ENCODE measurements around the gene TSPEAR.

The TSPEAR gene

GRCh38 chr21:44658913-44659595, 52.3 kb downstream of the TSPEAR start:
- H3K9ac ChIP-seq (ENCODE audit: low read length), result no peak overlapping the region
- no peaks in the 10 kb centered on the region for H4K20me1 ChIP-seq (ENCODE audit: low read depth, low read length)
- no peak overlapping the region for H3K4me3 ChIP-seq (ENCODE audit: insufficient read depth, low read length, poor library complexity, severe bottlenecking)
- H3K9me2 ChIP-seq (replicated peaks; ENCODE audit: insufficient read depth, low read length), result no peaks in the 10 kb centered on the region
- H3K4me2 ChIP-seq (ENCODE audit: low read depth, low read length, poor library complexity, severe bottlenecking), result no peak overlapping the region
- H3K27ac ChIP-seq (ENCODE audit: low read depth, low read length), result no peak overlapping the region
- no peak for TF ChIP-seq CTCF (IDR thresholded peaks at IDR 0.05; ENCODE audit: insufficient read depth, low read length, poor library complexity, severe bottlenecking)
- TF ChIP-seq EZH2phosphoT487 (conservative IDR thresholded peaks at IDR 0.05; ENCODE audit: low read length), result no peak
- H2AFZ ChIP-seq (ENCODE audit: low read depth, low read length, severe bottlenecking), result no peak overlapping the region
- H3K36me3 ChIP-seq (ENCODE audit: low read length), result no peaks in the 10 kb centered on the region
- no peaks in the 10 kb centered on the region for H3K27me3 ChIP-seq (ENCODE audit: low read length)
- no peaks in the 10 kb centered on the region for H3K79me2 ChIP-seq (ENCODE audit: insufficient read depth, low read length)
- no peaks in the 10 kb centered on the region for H3K9me3 ChIP-seq (ENCODE audit: insufficient read depth, low read length)
- no peaks in the 10 kb centered on the region for H3F3A ChIP-seq (ENCODE audit: insufficient read depth)

GRCh38 chr21:44658541-44658910, 52.8 kb downstream of the TSPEAR start:
- no peaks in the 10 kb centered on the region for H3F3A ChIP-seq (ENCODE audit: insufficient read depth)
- no peaks in the 10 kb centered on the region for H3K36me3 ChIP-seq (ENCODE audit: low read length)
- no peaks in the 10 kb centered on the region for H3K9me2 ChIP-seq (replicated peaks; ENCODE audit: insufficient read depth, low read length)
- no peaks in the 10 kb centered on the region for H3K79me2 ChIP-seq (ENCODE audit: insufficient read depth, low read length)
- H3K4me2 ChIP-seq (ENCODE audit: low read depth, low read length, poor library complexity, severe bottlenecking), result no peak overlapping the region
- no peak overlapping the region for H3K9ac ChIP-seq (ENCODE audit: low read length)
- no peak overlapping the region for H3K27ac ChIP-seq (ENCODE audit: low read depth, low read length)
- no peak for TF ChIP-seq CTCF (IDR thresholded peaks at IDR 0.05; ENCODE audit: insufficient read depth, low read length, poor library complexity, severe bottlenecking)
- no peak for TF ChIP-seq EZH2phosphoT487 (conservative IDR thresholded peaks at IDR 0.05; ENCODE audit: low read length)
- H4K20me1 ChIP-seq (ENCODE audit: low read depth, low read length), result no peaks in the 10 kb centered on the region
- no peak overlapping the region for H2AFZ ChIP-seq (ENCODE audit: low read depth, low read length, severe bottlenecking)
- no peaks in the 10 kb centered on the region for H3K9me3 ChIP-seq (ENCODE audit: insufficient read depth, low read length)
- no peak overlapping the region for H3K4me3 ChIP-seq (ENCODE audit: insufficient read depth, low read length, poor library complexity, severe bottlenecking)
- no peaks in the 10 kb centered on the region for H3K27me3 ChIP-seq (ENCODE audit: low read length)

- TF ChIP-seq CTCF (IDR thresholded peaks at IDR 0.05; ENCODE audit: insufficient read depth, low read length, poor library complexity, severe bottlenecking) (no peak), EZH2phosphoT487 (conservative IDR thresholded peaks at IDR 0.05; ENCODE audit: low read length) (no peak)
- Histone ChIP-seq H3K27me3 (ENCODE audit: low read length) (no peaks in the 10 kb centered on the region), H3K79me2 (ENCODE audit: insufficient read depth, low read length) (no peaks in the 10 kb centered on the region), H3K4me3 (ENCODE audit: insufficient read depth, low read length, poor library complexity, severe bottlenecking) (no peak within 1 kb of the TSS), H3K27ac (ENCODE audit: low read depth, low read length) (no peak within 1 kb of the TSS), H4K20me1 (ENCODE audit: low read depth, low read length) (no peaks in the 10 kb centered on the region), H3K4me2 (ENCODE audit: low read depth, low read length, poor library complexity, severe bottlenecking) (no peak within 1 kb of the TSS), H3K9ac (ENCODE audit: low read length) (no peak within 1 kb of the TSS), H3K36me3 (ENCODE audit: low read length) (no peaks in the 10 kb centered on the region), H3F3A (ENCODE audit: insufficient read depth) (no peaks in the 10 kb centered on the region), H2AFZ (ENCODE audit: low read depth, low read length, severe bottlenecking) (no peak within 1 kb of the TSS), H3K9me3 (ENCODE audit: insufficient read depth, low read length) (no peaks in the 10 kb centered on the region), H3K9me2 (replicated peaks; ENCODE audit: insufficient read depth, low read length) (no peaks in the 10 kb centered on the region)
Observed at GRCh38 chr21:44657635-44658540, 53.5 kb downstream of the TSPEAR start, which contains the start of gene KRTAP12-3. Gene KRTAP12-3, plus strand, starts transcription at chr21:44657932. Its CDS starts 48 bp downstream, at chr21:44657980.

All from SU-DHL-6 (cell line).